ENCODE data around the gene VTI1A.

VTI1A gene

GRCh38 chr10:112628951-112629609 lies 182.1 kb downstream of the VTI1A start:
- Mint-ChIP-seq H3K27ac (no peak overlapping the region), H3K4me3 (no peak overlapping the region)

GRCh38 chr10:112631501-112632400 lies 184.7 kb downstream of the VTI1A start:
- Mint-ChIP-seq H3K27ac (no peak overlapping the region), H3K4me3 (no peak overlapping the region), H3K36me3 (peaks cover 9% of the 10 kb centered on the region), H3K4me1 (ENCODE audit: low read depth) (no peaks in the 10 kb centered on the region), H3K27me3 (no peaks in the 10 kb centered on the region), H3K9me3 (ENCODE audit: low read depth) (no peaks in the 10 kb centered on the region)

More at GRCh38 chr10:112628951-112629609, 182.1 kb downstream of the VTI1A start:
- H3K4me1 Mint-ChIP-seq (ENCODE audit: low read depth): no peaks in the 10 kb centered on the region
- H3K27me3 Mint-ChIP-seq: no peaks in the 10 kb centered on the region
- H3K9me3 Mint-ChIP-seq (ENCODE audit: low read depth): no peaks in the 10 kb centered on the region
- peaks cover 11% of the 10 kb centered on the region for H3K36me3 Mint-ChIP-seq

- Mint-ChIP-seq H3K4me1 (ENCODE audit: low read depth) (no peaks in the 10 kb centered on the region), H3K27ac (no peak overlapping the region)
These were observed 187.2 kb downstream of the VTI1A start for GRCh38 chr10:112634096-112634830.

GRCh38 chr10:112637901-112638300 lies 190.9 kb downstream of the VTI1A start:
- H3K4me3 Mint-ChIP-seq: no peak overlapping the region
- H3K36me3 Mint-ChIP-seq: peaks cover 5% of the 10 kb centered on the region
- no peaks in the 10 kb centered on the region for H3K9me3 Mint-ChIP-seq (ENCODE audit: low read depth)
- H3K27ac Mint-ChIP-seq: no peak overlapping the region
- H3K4me1 Mint-ChIP-seq (ENCODE audit: low read depth): no peaks in the 10 kb centered on the region
- H3K27me3 Mint-ChIP-seq: no peaks in the 10 kb centered on the region

More at GRCh38 chr10:112634096-112634830, 187.2 kb downstream of the VTI1A start:
- Mint-ChIP-seq H3K9me3 (ENCODE audit: low read depth) (no peaks in the 10 kb centered on the region), H3K27me3 (no peaks in the 10 kb centered on the region), H3K4me3 (no peak overlapping the region), H3K36me3 (peaks cover 10% of the 10 kb centered on the region)

- H3K27me3 Mint-ChIP-seq: no peaks in the 10 kb centered on the region
- no peaks in the 10 kb centered on the region for H3K9me3 Mint-ChIP-seq (ENCODE audit: low read depth)
- H3K27ac Mint-ChIP-seq: no peak overlapping the region
- peaks cover 3% of the 10 kb centered on the region for H3K36me3 Mint-ChIP-seq
- no peaks in the 10 kb centered on the region for H3K4me1 Mint-ChIP-seq (ENCODE audit: low read depth)
- H3K4me3 Mint-ChIP-seq: no peak overlapping the region
These were observed 192.3 kb downstream of the VTI1A start for GRCh38 chr10:112639298-112639697.

- no peaks in the 10 kb centered on the region for H3K27me3 Mint-ChIP-seq
- no peaks in the 10 kb centered on the region for H3K9me3 Mint-ChIP-seq (ENCODE audit: low read depth)
- no peak overlapping the region for H3K27ac Mint-ChIP-seq
- H3K4me3 Mint-ChIP-seq: no peak overlapping the region
- no peaks in the 10 kb centered on the region for H3K4me1 Mint-ChIP-seq (ENCODE audit: low read depth)
- peaks cover 3% of the 10 kb centered on the region for H3K36me3 Mint-ChIP-seq
These were observed 193.6 kb downstream of the VTI1A start for GRCh38 chr10:112640638-112641037.

GRCh38 chr10:112643600-112644264 lies 196.7 kb downstream of the VTI1A start:
- H3K27me3 Mint-ChIP-seq: no peaks in the 10 kb centered on the region
- H3K27ac Mint-ChIP-seq: no peak overlapping the region
- no peaks in the 10 kb centered on the region for H3K9me3 Mint-ChIP-seq (ENCODE audit: low read depth)
- H3K4me1 Mint-ChIP-seq (ENCODE audit: low read depth): no peaks in the 10 kb centered on the region
- no peak overlapping the region for H3K4me3 Mint-ChIP-seq
- peaks cover 5% of the 10 kb centered on the region for H3K36me3 Mint-ChIP-seq

- Mint-ChIP-seq H3K27me3 (no peaks in the 10 kb centered on the region), H3K4me3 (no peak overlapping the region), H3K4me1 (ENCODE audit: low read depth) (no peaks in the 10 kb centered on the region), H3K27ac (no peak overlapping the region), H3K9me3 (ENCODE audit: low read depth) (no peaks in the 10 kb centered on the region), H3K36me3 (peaks cover 4% of the 10 kb centered on the region)
These were observed 197.2 kb downstream of the VTI1A start for GRCh38 chr10:112644265-112644645.

- H3K36me3 Mint-ChIP-seq: peaks cover 14% of the 10 kb centered on the region
- no peak overlapping the region for H3K27ac Mint-ChIP-seq
- H3K4me3 Mint-ChIP-seq: no peak overlapping the region
- no peaks in the 10 kb centered on the region for H3K4me1 Mint-ChIP-seq (ENCODE audit: low read depth)
- H3K27me3 Mint-ChIP-seq: no peaks in the 10 kb centered on the region
- no peaks in the 10 kb centered on the region for H3K9me3 Mint-ChIP-seq (ENCODE audit: low read depth)
These were observed 202.2 kb downstream of the VTI1A start for GRCh38 chr10:112649006-112649821.

GRCh38 chr10:112649822-112650152 lies 202.8 kb downstream of the VTI1A start:
- H3K27ac Mint-ChIP-seq: no peak overlapping the region
- H3K9me3 Mint-ChIP-seq (ENCODE audit: low read depth): no peaks in the 10 kb centered on the region
- no peak overlapping the region for H3K4me3 Mint-ChIP-seq
- no peaks in the 10 kb centered on the region for H3K4me1 Mint-ChIP-seq (ENCODE audit: low read depth)
- H3K27me3 Mint-ChIP-seq: no peaks in the 10 kb centered on the region
- peaks cover 16% of the 10 kb centered on the region for H3K36me3 Mint-ChIP-seq

- Mint-ChIP-seq H3K4me1 (ENCODE audit: low read depth) (no peaks in the 10 kb centered on the region), H3K27me3 (no peaks in the 10 kb centered on the region), H3K9me3 (ENCODE audit: low read depth) (no peaks in the 10 kb centered on the region), H3K27ac (no peak overlapping the region), H3K36me3 (peaks cover 17% of the 10 kb centered on the region), H3K4me3 (no peak overlapping the region)
These were observed 203.6 kb downstream of the VTI1A start for GRCh38 chr10:112650588-112651030.

GRCh38 chr10:112653215-112653614 lies 206.2 kb downstream of the VTI1A start:
- H3K36me3 Mint-ChIP-seq: peaks cover 18% of the 10 kb centered on the region
- no peak overlapping the region for H3K27ac Mint-ChIP-seq
- H3K27me3 Mint-ChIP-seq: no peaks in the 10 kb centered on the region
- H3K9me3 Mint-ChIP-seq (ENCODE audit: low read depth): no peaks in the 10 kb centered on the region
- no peaks in the 10 kb centered on the region for H3K4me1 Mint-ChIP-seq (ENCODE audit: low read depth)
- H3K4me3 Mint-ChIP-seq: no peak overlapping the region

GRCh38 chr10:112653851-112654250 lies 206.8 kb downstream of the VTI1A start:
- no peaks in the 10 kb centered on the region for H3K9me3 Mint-ChIP-seq (ENCODE audit: low read depth)
- no peak overlapping the region for H3K27ac Mint-ChIP-seq
- H3K36me3 Mint-ChIP-seq: peaks cover 18% of the 10 kb centered on the region
- no peak overlapping the region for H3K4me3 Mint-ChIP-seq
- no peaks in the 10 kb centered on the region for H3K27me3 Mint-ChIP-seq
- no peaks in the 10 kb centered on the region for H3K4me1 Mint-ChIP-seq (ENCODE audit: low read depth)

GRCh38 chr10:112654794-112655193 lies 207.8 kb downstream of the VTI1A start:
- no peak overlapping the region for H3K27ac Mint-ChIP-seq
- H3K9me3 Mint-ChIP-seq (ENCODE audit: low read depth): no peaks in the 10 kb centered on the region
- peaks cover 17% of the 10 kb centered on the region for H3K36me3 Mint-ChIP-seq
- no peak overlapping the region for H3K4me3 Mint-ChIP-seq
- H3K27me3 Mint-ChIP-seq: no peaks in the 10 kb centered on the region
- no peaks in the 10 kb centered on the region for H3K4me1 Mint-ChIP-seq (ENCODE audit: low read depth)

Data from activated naive CD8-positive, alpha-beta T cell (primary cell).